GM18873 (cell line): Measurements from ENCODE around the gene TBKBP1.

Experiments
- ATAC-seq: cut with Tn5 transposase; IDR thresholded peaks from one replicate; pipeline ENCODE4 v1.9.1; 2021; ENCODE audit warnings: mild to moderate bottlenecking, moderate library complexity, moderate number of reproducible peaks; ENCODE audit not compliant: unreplicated experiment, low FRiP score

Gene TBKBP1

GRCh38 chr17:47693731-47694580, at the start of gene TBKBP1:
Gene TBKBP1 (plus strand): TSS chr17:47694161. CDS start chr17:47696113, 1,952 bp downstream.
- ATAC-seq = no peak

GRCh38 chr17:47644324-47644723, 49.6 kb upstream of the TBKBP1 start:
- no peak for ATAC-seq

GRCh38 chr17:47649153-47649971, 44.6 kb upstream of the TBKBP1 start, which contains the start of gene KPNB1:
Gene KPNB1 (plus strand): TSS chr17:47649919. CDS start chr17:47650245, 326 bp downstream.
- peak; percentile 84 for ATAC-seq

GRCh38 chr17:47649972-47650524, 43.9 kb upstream of the TBKBP1 start:
- ATAC-seq = no peak

GRCh38 chr17:47650525-47651522, 43.1 kb upstream of the TBKBP1 start:
- ATAC-seq = peak; percentile 33

- no peak for ATAC-seq
These were observed 42.3 kb upstream of the TBKBP1 start for GRCh38 chr17:47651704-47652103.

- ATAC-seq = no peak
These were observed 41.4 kb upstream of the TBKBP1 start for GRCh38 chr17:47652570-47652969.

GRCh38 chr17:47653442-47653841, 40.5 kb upstream of the TBKBP1 start:
- ATAC-seq = no peak

- no peak for ATAC-seq
These were observed 39.0 kb upstream of the TBKBP1 start for GRCh38 chr17:47654991-47655390.

- peak; percentile 47 for ATAC-seq
These were observed 33.9 kb upstream of the TBKBP1 start for GRCh38 chr17:47660064-47660492.

- ATAC-seq = no peak
These were observed 29.9 kb upstream of the TBKBP1 start for GRCh38 chr17:47663912-47664623.

- ATAC-seq = no peak
These were observed 29.4 kb upstream of the TBKBP1 start for GRCh38 chr17:47664624-47664941.

GRCh38 chr17:47665655-47666054, 28.3 kb upstream of the TBKBP1 start:
- ATAC-seq = no peak

- ATAC-seq = no peak
These were observed 24.9 kb upstream of the TBKBP1 start for GRCh38 chr17:47669081-47669480.

GRCh38 chr17:47670064-47670463, 23.9 kb upstream of the TBKBP1 start:
- no peak for ATAC-seq

- ATAC-seq = no peak
These were observed 19.5 kb upstream of the TBKBP1 start for GRCh38 chr17:47674499-47674898.

- ATAC-seq = no peak
These were observed 18.4 kb upstream of the TBKBP1 start for GRCh38 chr17:47675380-47676198.

- ATAC-seq = no peak
These were observed 17.8 kb upstream of the TBKBP1 start for GRCh38 chr17:47676199-47676472.
